ENCODE measurements around the gene CSNK1G2.

The CSNK1G2 gene

DNA sequence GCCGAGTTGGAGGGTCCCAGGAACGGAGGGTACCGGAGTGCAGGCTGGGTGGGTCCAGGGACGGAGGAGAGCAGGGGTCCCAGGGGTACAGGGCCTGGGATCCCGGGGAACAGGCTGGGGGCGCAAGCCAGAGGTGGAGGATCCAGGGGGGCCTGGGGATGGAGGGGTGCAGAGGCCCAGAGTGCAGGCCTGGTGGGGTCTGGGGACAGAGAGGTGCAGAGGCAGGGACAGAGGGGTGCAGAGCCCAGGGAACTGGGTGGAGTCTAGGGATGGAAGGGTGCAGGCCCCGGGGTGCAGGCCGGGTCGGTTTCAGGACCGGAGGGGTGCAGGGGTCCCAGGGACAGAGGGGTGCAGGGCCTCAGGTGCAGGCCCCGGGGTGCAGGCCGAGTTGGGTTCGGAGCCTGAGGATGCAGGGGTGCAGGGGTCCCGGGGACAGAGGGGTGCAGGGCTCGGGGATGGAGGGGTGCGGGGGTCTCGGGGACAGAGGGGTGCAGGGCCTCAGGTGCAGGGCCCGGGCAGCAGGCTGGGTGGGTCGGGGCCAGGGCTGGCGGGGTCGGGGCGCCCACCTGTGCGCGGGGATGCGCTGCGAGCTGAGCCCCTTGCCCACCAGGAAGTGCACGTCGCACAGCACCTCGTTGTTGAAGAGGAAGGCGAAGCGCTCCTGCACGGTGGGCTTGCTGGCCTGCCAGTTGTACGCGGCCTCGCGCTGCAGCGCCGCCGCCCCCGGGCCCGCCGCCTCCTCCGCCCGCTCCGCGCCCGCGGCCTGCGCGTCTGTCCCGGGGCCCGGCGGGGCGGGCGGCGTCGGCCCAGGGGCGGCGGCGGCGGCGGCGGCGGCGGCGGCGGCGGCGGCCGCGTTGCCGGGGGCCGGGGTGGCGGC is 74.0 kb downstream of the CSNK1G2 start:
- in situ Hi-C loops (cut with MboI; ENCODE audit: low sequenced_read_pairs) = no loop called here

DNA sequence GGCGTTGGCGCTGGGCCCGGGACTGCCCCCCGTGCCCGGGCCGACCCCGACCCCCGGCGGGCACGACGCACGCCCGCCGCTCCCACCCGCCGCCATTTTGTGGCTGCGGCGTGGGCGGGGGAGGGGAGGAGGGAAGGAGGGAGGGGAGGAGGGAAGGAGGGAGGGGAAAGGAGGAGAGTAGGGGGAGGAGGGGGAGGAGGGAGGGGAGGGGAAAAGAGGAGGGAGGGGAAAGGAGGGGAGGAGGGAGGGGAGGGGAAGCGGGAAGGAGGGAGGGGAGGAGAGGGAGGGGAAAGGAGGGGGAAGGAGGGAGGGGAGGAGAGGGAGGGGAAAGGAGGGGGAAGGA is 74.6 kb downstream of the CSNK1G2 start, which contains the start of gene BTBD2:
Gene BTBD2 (minus strand): TSS at position 107 of the 343 bp plus-strand sequence. CDS start 11 bp downstream, at position 96.
- in situ Hi-C loops (cut with MboI; ENCODE audit: low sequenced_read_pairs) = no loop called here

DNA sequence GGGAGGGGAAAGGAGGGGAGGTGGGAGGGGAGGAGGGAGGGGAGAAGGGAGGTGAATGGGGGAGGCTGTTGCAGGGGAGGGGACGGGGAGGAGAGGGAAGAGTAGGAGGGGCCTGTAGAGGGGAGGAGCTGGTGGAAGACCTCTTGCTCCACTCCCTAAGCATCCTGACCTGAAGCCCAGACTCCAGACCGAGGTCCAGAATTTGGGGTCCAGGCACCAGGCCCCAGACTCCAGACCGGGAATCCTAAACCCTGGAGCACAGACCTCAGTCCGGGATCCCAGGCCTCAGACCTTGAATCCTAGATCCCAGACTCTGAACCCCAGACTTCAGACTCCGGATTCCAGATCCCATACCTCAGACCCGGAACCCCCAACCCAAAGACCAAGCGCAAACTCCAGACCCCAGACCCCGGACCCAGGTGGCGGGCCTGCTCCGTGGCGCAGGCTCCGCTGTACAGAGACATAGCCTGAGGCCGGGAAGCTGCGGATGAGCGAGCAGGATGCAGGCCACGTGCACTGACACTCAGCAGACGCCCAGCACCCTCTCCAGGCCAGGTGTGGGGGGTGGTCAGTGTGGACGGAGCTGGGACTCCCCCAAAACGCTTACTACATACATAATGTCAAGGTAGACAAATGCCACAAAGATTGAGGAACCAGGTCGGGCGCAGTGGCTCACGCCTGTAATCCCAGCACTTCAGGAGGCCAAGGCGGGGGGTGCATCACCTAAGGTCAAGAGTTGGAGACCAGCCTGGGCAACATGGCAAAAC is 75.3 kb downstream of the CSNK1G2 start:
- in situ Hi-C loops (cut with MboI; ENCODE audit: low sequenced_read_pairs) = no loop called here

DNA sequence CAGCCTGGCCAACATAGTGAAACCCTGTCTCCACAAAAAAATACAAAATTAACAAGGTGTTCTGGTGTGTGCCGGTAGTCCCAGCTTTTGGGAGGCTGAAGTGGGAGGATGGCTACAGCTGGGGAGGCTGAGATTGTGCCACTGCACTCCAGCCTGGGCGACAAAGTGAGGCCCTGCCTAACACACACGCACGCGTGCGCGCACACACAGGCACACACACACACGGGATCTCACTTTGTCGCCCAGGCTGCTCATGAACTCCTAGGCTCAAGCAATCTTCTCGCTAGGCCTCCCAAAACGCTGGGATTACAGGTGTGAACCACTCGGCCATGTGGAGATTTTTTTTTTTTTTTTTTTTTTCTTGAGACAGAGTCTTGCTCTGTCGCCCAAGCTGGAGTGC is 77.8 kb downstream of the CSNK1G2 start:
- in situ Hi-C loops (cut with MboI; ENCODE audit: low sequenced_read_pairs) = no loop called here

DNA sequence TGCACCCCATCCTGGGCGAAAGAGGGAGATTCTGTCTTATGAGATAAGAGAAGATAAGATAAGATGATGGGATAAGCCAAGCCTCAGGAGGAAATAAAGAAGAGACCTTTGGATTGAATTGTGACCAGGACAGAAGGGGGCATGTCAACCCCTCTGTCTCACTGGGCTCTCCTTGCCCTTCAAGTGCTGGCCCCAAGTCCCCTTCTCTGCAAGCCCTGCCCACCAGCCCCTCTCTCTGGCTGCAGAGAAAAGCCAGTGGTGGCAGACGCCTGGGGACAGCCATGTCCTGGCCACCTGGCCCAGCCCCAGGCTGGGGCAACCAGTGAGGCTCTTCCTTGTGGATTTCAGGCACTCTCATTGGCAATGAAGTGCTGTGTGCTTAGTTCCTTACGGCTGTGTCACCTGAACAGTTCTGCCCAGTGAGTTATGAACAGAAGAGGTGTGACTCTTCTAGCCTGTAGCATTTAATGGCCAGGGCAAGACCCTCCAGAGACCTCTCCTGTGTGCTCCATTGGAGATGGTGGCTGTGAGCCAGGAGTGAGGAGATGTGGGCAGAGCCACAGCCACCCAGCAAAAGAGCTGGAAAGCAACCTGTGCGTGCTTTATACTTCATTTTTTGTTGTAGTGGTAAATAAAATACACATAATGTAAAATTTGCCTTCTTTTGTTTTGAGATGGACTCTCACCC is 80.6 kb downstream of the CSNK1G2 start:
- in situ Hi-C loops (cut with MboI; ENCODE audit: low sequenced_read_pairs) = no loop called here

DNA sequence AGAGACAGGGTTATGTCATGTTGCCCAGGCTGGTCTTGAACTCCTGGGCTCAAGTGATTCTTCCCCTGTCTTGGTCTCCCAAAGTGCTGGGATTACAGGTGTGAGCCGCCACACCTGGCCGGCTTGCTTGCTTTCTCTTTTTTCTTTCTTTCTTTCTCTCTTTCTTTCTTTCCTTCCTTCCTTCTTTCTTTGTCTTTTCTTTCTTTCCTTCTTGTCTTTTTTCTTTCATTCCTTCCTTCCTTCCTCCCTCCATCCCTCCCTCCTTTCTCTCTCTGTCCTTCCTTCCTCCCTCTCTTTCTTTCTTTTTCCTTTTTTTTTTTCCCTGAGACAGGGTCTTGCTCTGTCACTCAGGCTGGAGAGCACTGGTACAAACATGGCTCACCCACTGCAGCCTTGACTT is 81.3 kb downstream of the CSNK1G2 start:
- in situ Hi-C loops (cut with MboI; ENCODE audit: low sequenced_read_pairs) = no loop called here

DNA sequence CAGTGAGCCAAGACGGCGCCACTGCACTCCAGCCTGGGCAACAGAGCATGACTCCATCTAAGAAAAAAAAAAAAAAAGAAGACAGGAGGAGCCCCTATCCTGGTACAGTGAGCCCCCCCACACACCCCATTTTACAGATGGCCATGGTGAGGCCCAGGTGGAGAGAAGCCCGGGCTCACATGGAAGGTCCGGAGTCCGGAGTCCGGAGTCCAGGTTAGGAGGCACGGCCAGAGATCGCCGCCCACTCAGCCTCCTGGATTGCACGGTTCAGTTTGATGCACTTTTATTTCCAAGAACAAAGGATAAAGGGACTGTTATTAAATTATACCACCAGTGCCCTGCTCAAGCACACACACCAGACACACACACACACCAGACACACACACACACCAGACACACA is 85.8 kb downstream of the CSNK1G2 start:
- in situ Hi-C loops (cut with MboI; ENCODE audit: low sequenced_read_pairs) = no loop called here

DNA sequence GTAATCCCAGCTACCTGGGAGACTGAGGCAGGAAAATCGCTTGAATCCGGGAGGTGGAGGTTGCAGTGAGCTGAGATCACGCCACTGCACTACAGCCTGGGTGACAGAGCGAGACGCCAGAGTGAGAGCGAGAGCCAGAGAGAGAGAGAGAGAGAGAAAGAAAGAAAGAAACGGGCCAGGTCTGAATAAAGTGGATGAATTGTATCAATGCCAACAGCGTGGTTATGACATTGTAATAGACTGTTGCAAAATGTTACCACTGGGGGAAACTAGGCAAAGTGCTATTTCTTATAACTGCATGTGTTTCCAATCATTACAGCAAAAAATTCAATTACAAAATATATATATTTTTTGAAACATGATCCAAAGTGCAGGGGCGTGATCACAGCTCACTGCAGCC is 86.4 kb downstream of the CSNK1G2 start:
- in situ Hi-C loops (cut with MboI; ENCODE audit: low sequenced_read_pairs) = no loop called here
